HG03565 (cell line): ENCODE data around the gene UVSSA.
"Not testable (repeated sequence)": the region's sequence is repeated elsewhere in the genome, so short reads cannot be mapped to it uniquely, and the experiment has no call there.

ENCODE experiments used
- ATAC-seq: cut with Tn5 transposase; IDR thresholded peaks from one replicate; pipeline ENCODE4 v1.9.1; 2021; ENCODE audit warnings: mild to moderate bottlenecking, moderate library complexity; ENCODE audit not compliant: unreplicated experiment

Gene UVSSA

DNA sequence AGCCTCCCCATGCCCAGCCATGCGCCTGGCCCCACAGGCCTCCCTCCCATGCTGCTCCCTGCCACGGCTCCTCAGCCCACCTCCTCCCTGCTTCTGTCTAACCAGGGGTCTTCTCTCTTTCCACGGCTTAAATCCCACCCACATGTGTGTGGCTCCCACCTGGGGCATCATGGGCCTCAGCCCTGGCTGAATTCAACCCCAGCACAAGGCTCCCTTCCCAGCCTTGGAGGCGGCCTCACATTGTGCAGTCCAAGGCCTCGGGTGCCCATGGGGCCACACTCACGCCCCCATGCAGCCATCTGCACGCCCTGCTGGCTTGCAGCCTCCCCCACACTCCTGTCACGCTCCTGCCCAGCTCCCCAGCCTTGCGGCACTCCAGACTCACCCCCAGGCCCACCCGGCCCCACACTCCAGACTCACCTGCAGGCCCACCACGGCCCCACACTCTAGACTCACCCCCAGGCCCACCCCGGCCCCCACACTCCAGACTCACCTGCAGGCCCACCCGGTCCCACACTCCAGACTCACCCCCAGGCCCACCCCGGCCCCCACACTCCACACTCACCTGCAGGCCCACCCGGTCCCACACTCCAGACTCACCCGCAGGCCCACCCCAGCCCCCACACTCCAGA is 30.4 kb upstream of the UVSSA start:
- ATAC-seq, result no peak

DNA sequence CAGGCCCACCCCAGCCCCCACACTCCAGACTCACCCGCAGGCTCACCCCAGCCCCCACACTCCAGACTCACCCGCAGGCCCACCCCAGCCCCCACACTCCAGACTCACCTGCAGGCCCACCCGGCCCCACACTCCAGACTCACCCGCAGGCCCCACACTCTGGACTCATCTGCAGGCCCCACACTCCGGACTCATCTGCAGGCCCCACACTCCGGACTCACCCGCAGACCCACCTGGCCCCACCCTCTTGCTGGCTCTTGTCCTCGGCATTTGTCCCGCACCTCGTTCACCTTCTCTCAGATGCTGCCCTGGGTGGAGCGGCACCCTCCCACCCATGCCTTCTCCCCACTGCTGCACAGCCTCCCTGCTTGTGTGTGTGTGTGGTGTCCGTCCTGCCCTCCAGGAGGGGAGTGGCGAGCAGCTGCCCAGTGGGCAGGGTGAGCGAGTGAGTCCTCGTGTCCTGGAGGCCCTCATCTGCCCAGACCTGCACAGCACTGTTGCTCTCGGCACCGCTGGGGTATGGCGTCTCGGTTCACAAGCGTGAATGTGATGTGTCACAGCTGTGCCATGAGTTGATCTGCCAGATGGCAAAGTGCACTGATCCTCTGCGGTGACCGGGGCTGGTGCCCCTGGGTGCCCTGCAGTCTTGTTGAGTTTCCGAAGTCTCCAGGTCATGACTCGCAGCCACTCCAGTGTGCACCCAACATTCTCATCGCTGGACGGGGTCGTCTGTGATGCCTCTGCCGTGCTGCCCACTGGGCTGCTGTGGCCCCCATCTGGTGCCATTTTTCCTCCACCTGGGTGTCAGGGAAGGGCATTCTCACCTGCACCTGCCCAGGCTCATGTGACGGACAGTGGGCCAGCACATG is 29.6 kb upstream of the UVSSA start:
- no peak for ATAC-seq

DNA sequence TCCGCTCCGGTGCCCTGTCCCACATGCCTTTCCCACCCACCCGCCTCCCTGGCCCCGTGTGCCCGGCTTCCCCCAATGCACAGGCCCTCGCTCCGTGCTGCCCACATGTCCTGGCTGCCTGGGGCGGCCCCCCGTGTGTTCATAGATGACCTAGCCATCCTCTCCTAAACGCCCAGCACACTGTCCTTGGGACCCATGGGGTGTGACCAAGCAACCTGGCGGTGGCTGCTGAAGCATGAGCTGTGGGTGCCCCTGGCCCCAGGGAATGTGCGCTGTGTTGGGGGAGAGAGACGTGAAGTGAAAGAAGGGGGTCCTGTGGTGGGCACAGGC is 29.0 kb upstream of the UVSSA start:
- no peak for ATAC-seq

DNA sequence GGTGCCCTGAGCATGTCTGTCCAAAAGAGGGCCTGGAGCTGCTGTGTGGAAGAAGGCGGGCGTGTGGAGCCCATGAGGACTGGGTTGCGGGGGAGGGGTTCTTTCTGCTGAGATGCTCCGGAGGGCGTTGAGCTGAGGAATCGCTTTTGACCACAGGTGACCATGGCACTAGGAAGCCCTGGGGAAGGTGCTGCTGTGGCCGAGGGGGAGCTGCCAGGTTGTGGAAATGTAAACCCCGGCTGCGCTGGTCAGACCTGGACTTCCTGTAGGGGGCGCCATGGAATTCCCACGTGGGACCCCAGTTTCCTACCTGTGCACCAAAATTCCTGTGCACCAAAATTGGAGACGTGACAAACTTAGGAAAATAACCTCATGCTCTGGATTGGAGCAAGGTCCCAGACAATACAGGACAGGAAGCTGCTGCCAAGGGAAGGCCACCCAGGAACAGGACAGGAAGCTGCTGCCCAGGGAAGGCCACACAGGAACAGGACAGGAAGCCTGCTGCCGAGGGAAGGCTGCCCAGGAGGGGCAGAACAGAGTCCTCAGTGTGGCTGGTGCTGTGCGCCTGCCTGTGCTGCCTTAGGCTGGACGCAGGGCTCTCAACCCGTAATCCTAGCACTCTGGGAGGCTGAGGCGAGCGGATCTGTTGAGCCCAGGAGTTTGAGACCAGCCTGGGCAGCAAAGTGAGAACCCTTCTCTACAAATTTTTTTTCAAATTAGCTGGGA is 28.4 kb upstream of the UVSSA start:
- ATAC-seq, result no peak

DNA sequence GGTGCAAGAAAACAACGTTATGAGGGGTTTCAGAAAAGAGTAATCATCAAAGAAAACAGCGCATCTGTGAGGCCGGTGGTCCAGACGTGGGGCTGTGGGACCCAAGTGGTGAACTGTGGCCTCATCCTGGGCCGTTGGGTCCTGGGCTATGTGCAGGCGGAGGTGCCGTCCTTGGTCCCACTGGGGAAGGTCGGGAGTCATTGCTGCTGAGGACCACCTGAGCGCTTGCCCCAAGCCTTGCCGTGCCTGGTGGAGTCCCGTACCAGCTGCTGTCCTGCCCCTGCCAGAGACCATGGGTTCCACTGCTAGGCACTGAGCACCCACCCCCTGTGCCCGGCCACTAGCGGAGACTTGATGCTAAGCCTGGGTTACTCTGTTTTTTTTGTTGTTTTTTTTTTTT is 25.5 kb upstream of the UVSSA start:
- no peak for ATAC-seq

DNA sequence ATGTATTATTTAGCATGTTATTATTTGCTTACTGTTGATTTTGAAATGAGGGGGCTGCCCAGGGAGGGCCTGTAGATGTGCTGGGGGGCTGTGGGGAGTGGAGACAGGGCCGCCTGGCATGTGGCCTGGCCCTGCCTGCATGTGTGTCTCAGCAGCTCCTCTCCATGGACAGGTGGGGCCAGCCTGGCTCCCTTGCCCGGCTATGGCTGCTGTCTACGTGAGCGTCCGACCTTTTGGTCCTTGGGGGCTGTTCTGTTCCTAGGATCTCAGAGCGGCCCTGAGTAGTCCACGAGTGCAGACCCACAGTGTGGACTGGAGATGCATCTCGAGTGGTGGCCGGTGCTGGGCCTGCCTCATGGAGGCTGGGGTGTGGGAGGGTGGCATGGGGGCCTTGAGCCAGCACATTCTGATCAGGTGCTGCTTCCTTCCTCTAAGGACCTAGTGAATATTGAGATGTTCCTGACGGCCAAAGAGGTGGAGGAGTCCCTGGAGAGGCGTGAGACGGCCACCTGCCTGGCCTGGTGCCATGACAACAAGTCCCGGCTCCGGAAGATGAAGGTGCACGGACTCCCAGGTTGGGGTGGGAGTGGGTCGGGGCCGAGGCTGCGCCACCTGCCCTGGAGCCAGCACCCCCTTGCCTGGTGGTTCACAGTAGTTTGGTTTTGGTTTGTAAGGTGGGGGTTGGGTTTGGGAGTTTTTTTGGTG is 24.9 kb upstream of the UVSSA start:
- no peak for ATAC-seq

DNA sequence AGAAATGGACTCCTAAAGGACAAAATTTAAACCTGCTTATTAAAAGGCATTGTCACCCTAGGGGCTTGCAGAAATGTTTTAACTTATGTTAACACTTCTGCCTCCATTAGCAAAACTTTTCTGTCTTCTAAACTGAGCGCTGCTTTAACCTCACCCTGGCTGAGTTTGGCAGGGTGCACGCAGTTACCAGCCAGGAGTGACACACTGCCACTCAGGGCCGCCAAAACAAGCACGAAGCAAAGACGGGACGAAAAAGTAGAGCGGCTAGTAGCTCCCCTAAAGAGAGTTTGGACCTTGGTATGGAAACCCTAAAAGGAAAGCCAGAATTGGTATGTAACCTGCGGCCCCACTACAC is 23.8 kb upstream of the UVSSA start:
- no peak for ATAC-seq

DNA sequence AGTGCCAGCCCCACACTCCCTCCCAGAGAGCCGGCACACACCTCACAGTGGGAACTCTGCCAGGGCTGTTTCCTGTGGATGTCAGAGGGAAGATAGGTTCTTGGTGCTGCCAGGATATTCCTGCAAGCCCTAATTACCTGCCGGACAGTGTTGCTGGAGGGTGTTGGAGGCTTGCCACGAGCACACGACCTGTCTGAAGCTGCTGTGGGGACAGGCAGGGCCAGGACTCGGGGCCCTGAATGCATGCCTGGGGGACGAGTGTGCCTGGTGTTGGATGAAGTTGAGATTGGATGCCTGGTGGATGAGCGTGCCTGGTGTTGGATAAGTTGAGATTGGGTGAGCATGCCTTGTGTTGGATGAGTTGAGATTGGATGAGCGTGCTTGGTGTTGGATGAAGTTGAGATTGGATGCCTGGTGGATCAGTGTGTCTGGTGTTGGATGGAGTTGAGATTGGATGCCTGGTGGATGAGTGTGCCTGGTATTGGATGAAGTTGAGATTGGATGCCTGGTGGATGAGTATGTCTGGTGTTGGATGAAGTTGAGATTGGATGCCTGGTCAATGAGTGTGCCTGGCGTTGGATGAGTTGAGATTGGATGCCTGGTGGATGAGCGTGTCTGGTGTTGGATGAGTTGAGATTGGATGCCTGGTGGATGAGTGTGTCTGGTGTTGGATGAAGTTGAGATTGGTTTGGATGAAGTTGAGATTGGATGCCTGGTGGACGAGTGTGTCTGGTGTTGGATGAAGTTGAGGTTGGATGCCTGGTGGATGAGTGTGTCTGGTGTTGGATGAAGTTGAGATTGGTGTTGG is 23.2 kb upstream of the UVSSA start:
- ATAC-seq, result no peak

DNA sequence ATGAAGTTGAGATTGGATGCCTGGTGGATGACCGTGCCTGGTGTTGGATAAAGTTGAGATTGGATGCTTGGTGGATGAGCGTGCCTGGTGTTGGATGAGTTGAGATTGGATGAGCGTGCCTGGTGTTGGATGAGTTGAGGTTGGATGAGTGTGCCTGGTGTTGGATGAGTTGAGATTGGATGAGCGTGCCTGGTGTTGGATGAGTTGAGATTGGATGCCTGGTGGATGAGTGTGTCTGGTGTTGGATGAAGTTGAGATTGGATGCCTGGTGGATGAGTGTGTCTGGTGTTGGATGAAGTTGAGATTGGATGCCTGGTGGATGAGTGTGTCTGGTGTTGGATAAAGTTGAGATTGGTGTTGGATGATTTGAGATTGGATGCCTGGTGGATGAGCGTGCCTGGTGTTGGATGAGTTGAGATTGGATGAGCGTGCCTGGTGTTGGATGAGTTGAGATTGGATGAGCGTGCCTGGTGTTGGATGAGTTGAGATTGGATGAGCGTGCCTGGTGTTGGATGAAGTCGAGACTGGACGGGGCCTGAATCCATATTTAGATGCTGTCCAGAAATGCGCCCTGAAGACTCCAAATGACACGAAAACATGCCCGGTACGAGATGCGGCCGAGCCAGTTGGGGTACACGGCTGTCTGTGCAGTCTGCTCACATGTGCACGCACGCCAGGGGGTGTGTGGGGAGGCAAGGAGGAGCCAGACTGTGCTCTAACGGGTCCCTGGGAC is 22.4 kb upstream of the UVSSA start:
- ATAC-seq, result not testable (repeated sequence)

DNA sequence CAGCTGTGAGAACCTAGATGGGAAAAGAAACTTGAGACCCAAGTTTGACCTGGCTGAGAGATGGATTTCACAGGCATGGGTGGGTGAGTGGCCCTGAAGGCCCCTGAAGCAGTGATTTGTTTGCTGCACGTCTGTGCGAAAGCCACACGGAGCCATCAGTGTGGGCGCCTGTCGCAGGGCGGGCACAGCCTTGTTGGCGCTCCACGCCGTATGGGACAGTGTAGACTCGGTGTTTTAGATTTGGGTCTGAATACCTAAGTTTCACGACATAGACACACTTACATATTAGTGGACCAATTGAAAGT is 21.9 kb upstream of the UVSSA start:
- ATAC-seq, result no peak

DNA sequence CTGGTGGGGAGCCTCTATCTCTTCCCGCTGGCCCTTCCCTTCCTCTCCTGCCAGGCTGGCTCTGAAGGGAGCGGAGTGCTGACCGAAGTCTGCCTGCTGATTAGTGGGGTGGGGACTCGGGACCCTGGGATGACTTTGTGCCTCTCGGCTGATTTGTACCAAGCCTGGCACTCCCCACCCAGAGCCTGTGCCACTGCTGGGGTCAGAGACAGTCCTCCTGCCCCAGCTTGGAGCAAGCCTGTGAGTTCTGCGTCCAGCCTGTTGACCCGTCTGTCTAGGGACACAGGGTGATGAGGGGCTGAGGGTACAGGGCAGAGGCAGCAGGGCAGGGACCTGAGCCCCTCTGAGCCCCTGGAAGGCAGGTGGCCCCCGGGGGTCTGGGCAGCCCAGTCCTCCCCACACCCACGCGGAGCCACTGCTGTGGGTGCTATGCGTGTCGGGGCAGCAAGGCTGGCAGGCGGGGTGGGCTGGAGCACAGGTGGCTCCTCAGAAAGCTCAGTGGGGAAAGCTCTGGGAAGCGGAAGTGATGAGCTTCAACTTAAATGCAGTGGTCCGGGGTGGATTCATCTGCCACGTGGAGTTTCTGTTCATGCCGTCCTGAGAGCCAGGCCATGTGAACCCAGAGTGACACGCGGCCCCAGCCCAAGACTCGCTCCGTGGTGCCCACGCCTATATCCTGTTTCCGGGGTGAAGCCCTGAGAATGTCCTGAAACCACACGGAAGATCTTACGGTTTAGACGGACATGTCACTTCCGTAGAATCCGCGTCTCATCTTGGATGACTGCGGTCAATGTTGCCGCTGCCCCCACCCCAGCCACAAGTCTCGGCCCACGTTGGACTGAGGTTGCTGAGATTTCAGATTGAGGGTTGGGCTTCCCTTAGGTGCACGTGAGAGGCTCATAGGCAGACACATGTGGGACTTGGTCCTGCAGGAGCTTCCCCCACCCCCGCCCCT is 21.1 kb upstream of the UVSSA start:
- ATAC-seq, result no peak

DNA sequence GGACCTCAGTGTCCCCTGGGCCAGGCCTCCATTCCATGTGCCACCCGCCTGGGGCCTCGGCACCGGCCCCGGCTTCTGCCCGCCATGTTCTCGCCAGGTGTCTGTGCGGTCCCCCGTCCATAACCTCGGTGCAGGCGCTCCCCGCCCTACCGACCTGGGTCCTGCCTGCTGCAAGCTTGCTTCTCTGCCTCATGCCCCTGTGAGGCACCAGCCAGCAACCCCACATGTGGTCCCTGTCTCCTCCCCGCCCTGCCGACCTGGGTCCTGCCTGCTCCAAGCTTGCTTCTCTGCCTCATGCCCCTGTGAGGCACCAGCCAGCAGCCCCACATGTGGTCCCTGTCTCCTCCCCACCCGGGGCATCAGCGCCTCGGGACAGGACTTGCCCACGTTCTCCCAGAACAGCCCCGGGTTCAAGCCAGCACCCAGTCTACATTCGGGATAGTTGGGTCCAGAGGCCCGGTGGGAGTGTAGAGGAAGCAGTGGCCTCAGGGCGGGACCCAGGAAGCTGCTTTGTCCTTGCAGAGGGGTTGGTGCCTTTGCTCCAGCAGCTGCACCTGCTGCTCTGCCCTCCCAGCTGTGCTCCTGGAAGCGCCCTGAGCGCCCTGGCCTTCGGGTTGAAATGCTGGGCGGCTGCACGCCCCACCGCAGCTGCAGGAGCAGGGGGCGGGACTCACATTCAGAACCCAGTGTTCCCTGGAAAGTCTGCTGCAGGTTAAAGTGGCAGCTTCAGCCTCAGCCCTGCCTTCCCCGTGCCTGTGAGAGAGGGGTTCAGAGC is 20.1 kb upstream of the UVSSA start:
- no peak for ATAC-seq

DNA sequence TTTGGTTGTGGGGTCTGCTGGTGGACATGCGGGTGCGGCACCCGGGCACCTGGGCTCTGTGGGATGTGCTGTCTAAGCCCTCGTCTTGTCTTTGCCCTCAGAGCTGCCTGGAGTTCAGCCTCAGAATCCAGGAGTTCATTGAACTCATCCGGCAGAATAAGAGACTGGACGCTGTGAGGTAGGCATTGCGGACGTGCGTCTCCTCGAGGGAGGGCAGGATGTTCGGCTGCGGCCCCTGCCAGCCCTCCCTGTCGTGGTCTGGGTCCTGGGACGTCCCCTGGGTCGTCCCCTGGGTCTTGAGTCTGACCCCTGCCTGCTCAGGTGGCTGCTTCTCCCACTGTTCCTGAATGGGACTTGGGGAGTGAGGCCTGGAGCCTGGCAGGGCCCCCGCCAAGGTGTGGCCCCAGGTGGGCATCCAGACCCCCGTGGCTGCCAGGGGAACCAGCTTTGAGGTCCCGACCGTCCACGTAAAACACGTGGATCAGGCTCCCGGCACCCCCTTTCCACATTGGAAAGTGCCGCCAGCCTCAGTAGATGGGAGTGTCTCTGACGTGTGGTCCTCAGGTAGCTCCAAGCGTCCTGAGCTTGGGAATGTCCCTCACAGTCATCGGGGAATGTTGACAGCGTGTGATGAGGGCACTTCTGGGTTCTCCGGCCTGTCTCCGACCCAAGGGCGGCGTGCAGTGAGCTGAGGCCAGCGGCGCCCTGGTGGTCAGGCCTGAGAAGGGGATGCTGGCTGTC is 19.3 kb upstream of the UVSSA start:
- no peak for ATAC-seq

DNA sequence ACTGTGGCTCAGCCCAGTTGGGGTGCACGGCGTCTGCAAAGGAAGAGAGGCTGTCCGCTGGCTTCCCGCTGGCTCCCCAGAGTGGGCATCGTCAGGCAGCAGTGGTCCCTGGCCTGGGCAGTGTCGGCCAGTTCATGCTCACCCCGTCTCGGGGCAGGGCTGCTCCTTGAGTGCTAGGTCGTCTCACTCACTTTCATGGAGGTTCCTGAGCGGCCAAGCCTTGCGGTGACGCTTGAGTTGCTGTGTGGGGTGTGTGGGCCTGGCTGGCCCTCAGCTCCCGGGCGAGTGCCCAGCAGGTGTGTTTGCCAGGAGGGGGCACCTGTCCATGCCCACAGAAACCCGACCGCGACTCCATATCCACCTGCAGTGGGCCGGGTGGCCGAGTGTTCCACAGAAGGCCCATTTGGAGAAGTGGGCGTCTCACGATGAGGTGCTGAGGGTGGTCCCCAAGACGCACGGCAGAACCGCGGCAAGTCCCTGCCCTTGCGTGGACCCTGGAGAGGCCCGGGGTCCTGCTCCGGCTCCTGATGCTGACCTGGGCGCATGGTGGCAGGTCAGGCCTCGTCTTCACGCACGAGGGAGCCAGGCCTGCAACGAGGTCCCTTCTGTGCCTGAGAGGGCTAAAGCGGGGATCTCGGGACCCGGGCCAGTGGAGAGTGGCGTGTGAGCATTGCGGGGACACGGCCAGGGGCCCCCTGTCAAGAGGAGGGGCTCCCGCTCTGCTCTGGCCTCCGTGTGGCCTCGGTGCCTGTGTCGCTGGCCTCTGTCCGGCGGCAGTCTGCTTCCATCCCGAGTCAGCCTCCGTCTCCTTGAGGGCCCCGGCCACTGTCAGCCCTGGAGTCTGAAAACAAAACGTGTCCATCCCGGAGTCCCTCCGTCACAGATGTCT is 18.5 kb upstream of the UVSSA start:
- no peak for ATAC-seq

DNA sequence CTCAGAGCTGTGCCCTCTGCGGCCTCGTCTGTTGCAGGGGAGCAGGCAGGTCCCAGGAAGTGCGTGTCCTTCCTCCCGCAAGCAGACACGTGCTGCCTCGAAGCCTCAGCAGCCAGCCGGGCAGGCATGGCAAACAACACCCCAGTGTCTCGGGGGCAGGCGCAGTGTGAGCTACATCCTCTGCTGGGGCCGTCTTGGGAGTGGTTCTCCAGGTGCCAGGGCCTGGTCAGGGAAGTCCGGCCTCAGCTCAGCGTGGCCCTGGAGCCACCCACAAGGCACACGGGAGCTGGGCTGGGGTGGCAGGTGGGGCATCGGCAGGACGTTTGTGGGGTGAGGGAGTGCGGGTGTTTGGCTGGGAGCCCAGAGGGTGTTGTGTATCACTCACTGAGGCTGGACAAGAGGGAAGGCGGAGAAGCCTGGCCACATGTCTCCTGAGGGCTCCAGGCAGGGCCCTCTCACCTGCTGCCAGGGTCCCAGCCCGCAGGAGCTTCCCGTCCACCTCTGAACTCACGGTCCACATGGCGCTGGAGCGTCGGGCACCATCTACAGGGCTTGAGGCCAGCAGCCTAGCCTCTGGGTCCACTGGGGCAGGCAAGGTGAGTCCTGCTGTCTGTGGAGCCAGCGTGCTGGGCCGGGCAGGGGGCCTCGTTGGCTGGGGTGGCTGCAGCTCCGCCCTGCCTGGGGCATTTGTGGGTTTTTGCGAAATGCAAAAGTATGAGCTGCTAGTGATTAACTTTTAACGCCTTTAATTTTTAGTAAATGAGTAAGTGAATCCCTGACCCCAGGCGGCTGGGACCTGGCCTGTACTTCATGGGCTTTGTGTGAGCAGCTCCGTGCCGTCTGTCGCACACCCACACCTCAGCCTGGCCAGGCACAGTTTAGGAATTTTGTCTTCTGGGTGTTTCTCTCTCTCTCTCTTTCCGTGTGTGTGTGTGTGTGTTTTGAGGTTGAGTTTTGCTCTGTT is 17.3 kb upstream of the UVSSA start:
- ATAC-seq, result no peak
